Liver (tissue), 9 donors: ENCODE results near the gene NFATC1. TPM values are rescaled to one million over a fixed set of nuclear protein-coding genes. Genes with fewer than 3 reads are reported as not detected.

ENCODE experiments used
- DNase-seq: peaks from one replicate; pipeline ENCODE4 v3.0.0-alpha.2; 2017; ENCODE audit warnings: low spot score
- H3K27ac ChIP-seq, 2 donors: one replicate each; pipeline ENCODE4 v1.7.0; 2013; ENCODE audit warnings: inconsistent platforms in 2 of 2, low read length in 2 of 2, control low read depth in 1 of 2, low read depth in 1 of 2, mild to moderate bottlenecking in 1 of 2
- H3K27me3 ChIP-seq, 4 donors: one replicate each; pipeline versions ENCODE4 v1.6.1 to v1.7.0; 2013; ENCODE audit warnings: low read length in 3 of 4, inconsistent platforms in 1 of 4, mild to moderate bottlenecking in 1 of 4, moderate library complexity in 1 of 4; ENCODE audit not compliant: control insufficient read depth in 4 of 4, insufficient read depth in 4 of 4
- H3K36me3 ChIP-seq, 4 donors: one replicate each; pipeline versions ENCODE4 v1.6.1 to v1.7.0; 2013; ENCODE audit warnings: low read length in 3 of 4, mild to moderate bottlenecking in 3 of 4, low read depth in 1 of 4, moderate library complexity in 1 of 4; ENCODE audit not compliant: control insufficient read depth in 4 of 4, insufficient read depth in 3 of 4
- H3K4me1 ChIP-seq, 4 donors: one replicate each; pipeline versions ENCODE4 v1.6.1 to v1.7.0; 2013; ENCODE audit warnings: low read length in 3 of 4, mild to moderate bottlenecking in 3 of 4, moderate library complexity in 1 of 4; ENCODE audit not compliant: control insufficient read depth in 4 of 4, insufficient read depth in 4 of 4
- H3K4me3 ChIP-seq, 3 donors: one replicate each; pipeline versions ENCODE4 v1.6.1 to v1.7.0; 2013; ENCODE audit warnings: low read length in 3 of 3, control low read depth in 1 of 3, low read depth in 1 of 3, mild to moderate bottlenecking in 1 of 3
- H3K9ac ChIP-seq, 2 donors: one replicate each; pipeline ENCODE4 v1.7.0; 2013; ENCODE audit warnings: low read length in 2 of 2, mild to moderate bottlenecking in 2 of 2, moderate library complexity in 2 of 2, control low read depth in 1 of 2, low read depth in 1 of 2
- H3K9me3 ChIP-seq, 4 donors: one replicate each; pipeline versions ENCODE4 v1.6.1 to v1.7.0; 2013; ENCODE audit warnings: low read length in 3 of 4; ENCODE audit not compliant: control insufficient read depth in 4 of 4
- CTCF ChIP-seq: fragments of 150-350 bp; IDR thresholded peaks from 2 replicates; pipeline ENCODE4 v1.5.1; 2017; ENCODE audit warnings: improper control_type of control experiment, low read depth, low read length; ENCODE audit not compliant: missing input control
- GABPA ChIP-seq, 2 donors: IDR thresholded peaks in 1 of 2; conservative IDR thresholded peaks in 1 of 2; 2 replicates each; pipeline ENCODE4 v1.6.1; 2016; ENCODE audit warnings: antibody characterized with exemption in 2 of 2, mild to moderate bottlenecking in 1 of 2, moderate library complexity in 1 of 2
- NR2F2 ChIP-seq: IDR thresholded peaks from 2 replicates; pipeline ENCODE4 v1.6.1; 2016; ENCODE audit warnings: antibody characterized with exemption
- RAD21 ChIP-seq, 2 donors: IDR thresholded peaks; 2 replicates each; pipeline ENCODE4 v1.6.1; 2016; ENCODE audit warnings: antibody characterized with exemption in 2 of 2, mild to moderate bottlenecking in 2 of 2
- REST ChIP-seq: IDR thresholded peaks from 2 replicates; pipeline ENCODE4 v1.6.1; 2016; ENCODE audit warnings: antibody characterized with exemption, mild to moderate bottlenecking
- SP1 ChIP-seq: IDR thresholded peaks from 2 replicates; pipeline ENCODE4 v1.6.1; 2018; ENCODE audit warnings: antibody characterized with exemption, mild to moderate bottlenecking
- TAF1 ChIP-seq: conservative IDR thresholded peaks from 2 replicates; pipeline ENCODE4 v1.6.1; 2016; ENCODE audit warnings: antibody characterized with exemption, mild to moderate bottlenecking
- WGBS: extraction: QIAGEN DNeasy Blood & Tissue Kit; methylation state at CpG from one replicate; pipeline ENCODE4 v1.1.7; 2013; 5-methylcytosine and 5-hydroxymethylcytosine counted together
- polyA plus RNA-seq, 2 donors: library from polyadenylated mRNA; stranded (reverse) in 1 of 2; unstranded in 1 of 2; fragments of 200-250 nt in 1 of 2; fragments of >200 nt in 1 of 2; fragmentation: Nextera tagmentation in 1 of 2; extraction: Ambion mirVana in 1 of 2; gene quantifications; one replicate each; pipeline versions ENCODE4 v1.2.1 to v1.2.3, GENCODE V29; 2013 to 2015
- total RNA-seq, 2 donors: library from RNA; depleted of rRNA; stranded (reverse); fragments of >200 nt; gene quantifications; one replicate each; pipeline ENCODE4 v1.2.3, GENCODE V29; 2014
- TF ChIP-seq, protein P1 (sequence below): IDR thresholded peaks from 2 replicates; pipeline ENCODE4 v1.6.1; 2016; ENCODE audit warnings: antibody characterized with exemption
- donor health status: healthy.
- donor health status: healthy.
- donor health status: healthy.
- donor health status: healthy.
- donor health status: healthy.

NFATC1 gene
- total and polyA plus RNA-seq, 4 donors: 0.57 to 2.2 (median 1.3) TPM

DNA sequence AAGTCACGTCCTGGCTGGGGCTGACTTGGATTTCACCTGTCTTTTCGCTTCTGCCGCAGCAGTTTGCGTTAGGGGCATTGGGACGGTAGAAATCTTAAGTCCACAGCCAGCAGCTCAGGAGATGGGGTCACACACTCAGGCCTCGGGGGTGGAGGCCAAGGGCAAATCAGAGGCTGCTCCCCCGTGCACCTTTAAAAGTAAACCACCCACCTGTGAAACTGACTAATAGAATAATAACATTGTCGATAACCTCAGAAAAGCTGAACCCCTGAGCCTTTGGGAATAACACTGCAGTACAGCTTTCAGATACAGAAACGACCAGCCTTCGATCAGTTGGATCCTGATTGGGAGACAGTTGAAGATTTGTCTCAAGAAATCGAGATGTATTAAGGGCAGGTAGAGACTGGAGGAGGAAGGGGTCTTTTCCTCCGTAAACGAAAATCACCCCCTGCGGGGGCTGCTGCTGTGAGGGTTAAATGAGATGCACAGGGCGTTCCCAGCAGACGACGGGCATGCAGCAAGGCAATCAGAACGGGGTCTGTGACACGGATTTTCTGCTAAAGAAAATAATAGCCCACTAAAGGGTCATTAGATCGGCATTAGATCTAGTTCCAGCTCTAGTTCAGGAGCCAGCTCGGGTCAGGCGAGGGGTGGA, 16.4 kb upstream of the NFATC1 start:
- Histone ChIP-seq H3K4me1 (no peaks in the 10 kb centered on the region), H3K36me3 (peaks cover 3 to 14% (median 7%) of the 10 kb centered on the region in 4 donors), H3K27me3 (no peaks in the 10 kb centered on the region), H3K27ac (no peak overlapping the region), H3K9ac (no peak overlapping the region), H3K4me3 (no peak overlapping the region), H3K9me3 (no peaks in the 10 kb centered on the region)
- 72% methylated on average over 22 of the region's 22 CpGs for WGBS
- TF ChIP-seq GABPA (IDR thresholded peaks at IDR 0.05 in 1 of 2, conservative IDR thresholded peaks at IDR 0.05 in 1 of 2) (no peak), RAD21 (IDR thresholded peaks at IDR 0.05) (no peak), NR2F2 (no peak), SP1 (no peak), REST (no peak)
- DNase-seq: no peak

GRCh38 chr18:79379931-79380815, 15.6 kb upstream of the NFATC1 start:
- Histone ChIP-seq H3K27me3 (no peaks in the 10 kb centered on the region), H3K27ac (no peak overlapping the region), H3K9ac (no peak overlapping the region), H3K36me3 (peaks cover 0 to 10% (median 6%) of the 10 kb centered on the region in 4 donors), H3K9me3 (no peaks in the 10 kb centered on the region), H3K4me1 (no peaks in the 10 kb centered on the region), H3K4me3 (no peak overlapping the region)
- WGBS: 91% methylated on average over 40 of the region's 40 CpGs
- TF ChIP-seq TAF1: no peak
- TF ChIP-seq, protein P1, sequence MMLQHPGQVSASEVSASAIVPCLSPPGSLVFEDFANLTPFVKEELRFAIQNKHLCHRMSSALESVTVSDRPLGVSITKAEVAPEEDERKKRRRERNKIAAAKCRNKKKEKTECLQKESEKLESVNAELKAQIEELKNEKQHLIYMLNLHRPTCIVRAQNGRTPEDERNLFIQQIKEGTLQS: no peak
- DNase-seq: no peak

DNA sequence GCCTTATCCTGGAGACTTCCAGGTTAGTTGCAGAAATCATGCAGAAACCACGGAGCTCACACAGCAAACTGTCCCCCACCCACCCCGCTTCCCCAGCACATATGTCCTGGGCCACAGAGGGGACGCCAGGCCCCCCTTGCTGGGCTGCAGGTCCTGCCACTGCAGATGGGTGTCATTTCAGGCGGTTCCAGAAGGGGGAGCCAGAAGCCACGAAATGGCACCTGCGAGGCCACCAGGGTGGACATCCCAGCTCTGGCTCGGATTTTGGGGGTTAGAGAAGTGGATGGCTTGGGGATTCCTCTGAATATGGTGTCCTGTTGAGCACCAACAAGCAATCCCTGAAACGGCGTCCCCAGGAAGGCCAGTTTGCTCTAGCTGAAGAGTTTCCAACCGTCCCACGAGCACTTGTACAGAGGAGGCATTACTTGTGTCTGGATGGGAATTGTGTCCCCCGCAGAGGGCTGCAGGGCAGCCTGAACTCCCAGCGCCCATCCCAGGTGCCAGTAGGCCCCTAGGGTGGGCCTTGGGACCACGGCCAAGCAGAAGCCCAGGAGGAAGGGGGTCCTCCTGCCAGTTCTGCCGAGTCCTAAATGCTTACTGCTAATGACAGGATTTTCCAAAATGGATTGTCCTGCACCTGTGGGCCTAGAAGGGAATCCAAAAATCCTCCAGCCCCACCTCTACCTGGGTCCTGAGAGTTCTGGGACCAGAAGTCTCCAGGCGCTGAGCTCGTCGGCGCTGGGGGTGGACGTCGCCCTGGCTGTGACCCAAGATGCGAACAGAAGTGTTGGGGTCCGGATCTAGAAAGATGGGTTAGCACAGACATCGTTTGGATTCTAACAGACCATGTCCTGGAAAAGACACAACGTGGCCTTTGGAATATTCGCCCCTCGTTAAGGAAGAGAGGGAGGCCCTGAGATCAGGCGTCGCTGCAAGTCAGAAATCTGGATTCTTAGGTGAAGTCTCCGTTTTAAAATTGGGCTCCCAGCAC, 14.6 kb upstream of the NFATC1 start:
- H3K36me3 ChIP-seq: peaks cover 0 to 10% (median 5%) of the 10 kb centered on the region in 4 donors
- H3K9me3 ChIP-seq: no peaks in the 10 kb centered on the region
- WGBS: 55% methylated on average over 30 of the region's 30 CpGs
- no peak overlapping the region for H3K4me3 ChIP-seq
- H3K27ac ChIP-seq: no peak overlapping the region
- TF ChIP-seq CTCF (peak; percentile 83), RAD21 (IDR thresholded peaks at IDR 0.05) (peak; percentile 83 to 88), NR2F2 (no peak)
- DNase-seq: peak; percentile 78
- no peak overlapping the region for H3K9ac ChIP-seq
- no peaks in the 10 kb centered on the region for H3K4me1 ChIP-seq
- no peaks in the 10 kb centered on the region for H3K27me3 ChIP-seq
